IPS DF 19.7 (cell line): ENCODE results near the gene ARHGAP11B.
"Not testable (repeated sequence)": the region's sequence is repeated elsewhere in the genome, so short reads cannot be mapped to it uniquely, and the experiment has no call there.

ENCODE experiments used
- DNase-seq: peaks from one replicate; pipeline ENCODE4 v3.0.0-alpha.2; 2013; ENCODE audit warnings: low read depth, low spot score

ARHGAP11B gene

GRCh38 chr15:30625436-30626193 lies at the start of gene ARHGAP11B:
Gene ARHGAP11B, plus strand, starts transcription at chr15:30626128.
- peak; percentile 93 for DNase-seq

GRCh38 chr15:30579394-30579970 lies 46.4 kb upstream of the ARHGAP11B start:
- not testable (repeated sequence) for DNase-seq

GRCh38 chr15:30580716-30581115 lies 45.2 kb upstream of the ARHGAP11B start:
- not testable (repeated sequence) for DNase-seq

DNA sequence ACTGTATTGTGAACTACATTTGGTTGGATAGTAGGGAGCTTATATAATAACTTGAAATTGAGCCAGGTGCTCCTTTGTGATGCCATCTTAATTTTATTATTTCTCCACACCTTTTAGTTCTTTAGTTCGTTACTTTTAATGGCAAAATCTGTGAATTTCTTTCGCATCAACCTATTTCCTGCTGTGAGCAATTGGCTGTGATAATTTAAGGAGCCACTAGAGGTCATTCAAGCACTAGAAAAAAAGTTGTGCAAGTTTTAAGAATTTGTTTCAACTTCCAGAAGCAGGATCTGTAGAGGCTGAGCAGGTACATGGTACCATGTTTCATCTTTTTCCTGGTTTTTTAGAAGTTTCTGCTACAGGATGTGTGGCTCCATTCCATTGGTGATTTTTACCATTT lies 27.0 kb upstream of the ARHGAP11B start:
- not testable (repeated sequence) for DNase-seq

DNA sequence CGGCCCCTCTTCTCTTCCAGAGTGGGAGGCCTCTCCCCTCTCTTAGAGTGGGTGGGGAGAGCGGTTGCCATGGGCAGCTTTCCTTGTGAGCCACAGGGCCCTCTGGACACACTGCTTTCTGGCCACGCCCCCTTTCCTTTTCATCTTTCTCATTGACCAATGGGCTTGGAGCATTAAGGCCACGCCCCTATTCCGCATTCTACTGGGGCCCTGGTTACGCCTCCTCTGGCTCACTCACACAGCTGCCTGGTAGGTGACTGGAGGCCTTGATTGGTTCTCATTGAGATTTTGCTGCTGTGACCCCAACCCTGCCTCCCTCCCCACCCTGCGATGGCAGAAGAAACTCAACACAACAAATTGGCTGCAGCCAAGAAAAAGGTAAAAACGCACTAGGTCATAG lies 22.1 kb upstream of the ARHGAP11B start, which contains the start of gene GOLGA8H:
Gene GOLGA8H, plus strand, starts transcription at position 233 of the 400 bp plus-strand sequence. Its CDS starts 98 bp downstream, at position 331.
- DNase-seq: not testable (repeated sequence)

DNA sequence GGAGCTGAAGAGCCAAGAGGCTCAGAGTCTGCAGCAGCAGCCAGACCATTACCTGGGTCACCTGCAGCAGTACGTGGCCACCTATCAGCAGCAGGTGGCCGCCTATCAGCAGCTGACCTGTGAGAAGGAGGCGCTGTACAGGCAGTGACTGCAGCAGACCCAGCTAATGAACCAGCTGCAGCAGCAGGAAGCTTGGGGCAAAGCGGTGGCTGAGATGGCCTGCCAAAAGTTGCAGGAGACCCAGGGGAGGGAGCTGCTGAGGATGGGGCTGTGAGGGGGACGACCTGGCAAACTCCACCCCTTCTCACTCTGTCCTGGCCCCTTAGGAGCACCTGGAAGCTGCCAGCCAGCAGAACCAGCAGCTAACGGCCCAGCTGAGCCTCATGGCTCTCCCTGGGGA lies 13.7 kb upstream of the ARHGAP11B start:
- not testable (repeated sequence) for DNase-seq

- not testable (repeated sequence) for DNase-seq
These were observed 4.6 kb upstream of the ARHGAP11B start for GRCh38 chr15:30621342-30621741.

- not testable (repeated sequence) for DNase-seq
These were observed 252 bp downstream of the ARHGAP11B start for GRCh38 chr15:30626194-30626565.

- not testable (repeated sequence) for DNase-seq
These were observed 704 bp downstream of the ARHGAP11B start for GRCh38 chr15:30626632-30627031.

GRCh38 chr15:30650012-30650929 lies 24.3 kb downstream of the ARHGAP11B start:
- DNase-seq: no peak

DNA sequence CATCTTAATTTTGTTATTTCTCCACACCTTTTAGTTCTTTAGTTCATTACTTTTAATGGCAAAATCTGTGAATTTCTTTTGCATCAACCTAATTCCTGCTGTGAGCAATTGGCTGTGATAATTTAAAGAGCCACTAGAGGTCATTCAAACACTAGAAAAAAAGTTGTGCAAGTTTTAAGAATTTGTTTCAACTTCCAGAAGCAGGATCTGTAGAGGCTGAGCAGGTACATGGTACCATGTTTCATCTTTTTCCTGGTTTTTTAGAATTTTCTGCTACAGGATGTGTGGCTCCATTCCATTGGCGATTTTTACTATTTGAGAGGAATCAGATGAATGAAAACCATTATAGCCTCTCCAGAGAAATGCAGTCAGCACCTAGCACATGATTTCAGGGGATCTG lies 35.2 kb downstream of the ARHGAP11B start:
- DNase-seq: not testable (repeated sequence)

DNA sequence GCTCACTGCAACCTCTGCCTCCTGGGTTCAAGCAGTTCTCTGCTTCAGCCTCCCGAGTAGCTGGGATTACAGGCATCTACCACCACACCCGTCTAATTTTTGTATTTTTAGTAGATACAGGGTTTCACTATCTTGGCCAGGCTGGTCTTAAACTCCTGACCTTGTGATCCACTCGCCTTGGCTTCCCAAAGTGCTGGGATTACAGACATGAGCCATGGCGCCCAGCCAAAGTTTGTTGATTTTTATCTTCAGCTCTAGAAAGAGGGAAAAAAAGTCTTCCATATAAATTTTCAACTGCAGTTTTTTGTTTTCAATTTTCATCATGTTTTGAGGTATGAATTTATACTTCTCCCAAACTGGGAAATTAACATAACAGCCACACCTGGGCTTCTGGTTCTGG lies 43.7 kb downstream of the ARHGAP11B start:
- DNase-seq: not testable (repeated sequence)

DNA sequence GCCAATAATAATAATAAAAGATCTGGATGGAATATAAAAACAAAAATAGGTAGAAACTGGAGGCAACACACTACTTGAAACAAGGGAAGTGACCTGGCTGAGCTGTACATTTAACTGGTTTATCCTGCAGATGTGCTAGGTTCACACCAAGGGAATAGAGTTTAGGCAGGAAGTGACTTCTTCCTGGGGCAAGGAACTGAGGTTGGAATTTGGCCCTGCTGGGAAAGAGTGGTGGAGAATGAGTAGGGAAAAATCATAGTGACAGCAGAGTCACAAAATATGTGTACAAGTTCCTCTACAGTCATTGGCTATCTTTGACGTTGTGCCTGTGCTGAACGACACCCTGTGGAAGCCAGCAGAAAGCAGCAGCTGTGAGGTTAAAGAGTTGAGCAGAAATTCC lies 44.1 kb downstream of the ARHGAP11B start:
- DNase-seq: no peak

- DNase-seq: no peak
These were observed 45.4 kb downstream of the ARHGAP11B start for GRCh38 chr15:30671309-30671708.

GRCh38 chr15:30675126-30675525 lies 49.2 kb downstream of the ARHGAP11B start:
- DNase-seq: no peak

- not testable (repeated sequence) for DNase-seq
These were observed 50.0 kb downstream of the ARHGAP11B start for GRCh38 chr15:30675891-30676290.

DNA sequence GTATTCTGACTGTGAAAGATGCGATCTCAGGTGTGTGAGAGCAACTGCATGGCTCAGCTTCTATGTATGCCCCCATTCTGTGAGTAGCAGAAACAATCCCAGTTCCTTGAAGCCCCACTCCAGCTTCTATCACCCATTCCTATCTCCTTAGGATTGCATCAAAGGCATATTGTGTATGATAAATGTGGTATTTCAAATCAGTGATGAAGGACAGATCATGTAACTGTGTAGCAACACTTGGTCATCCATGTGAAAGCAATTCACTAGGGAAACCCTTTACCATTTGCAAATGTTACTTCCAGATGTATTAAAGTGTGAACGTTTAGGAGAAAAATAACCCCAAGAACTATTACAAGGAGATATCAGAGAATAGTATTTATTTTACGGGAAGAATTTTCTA lies 55.1 kb downstream of the ARHGAP11B start:
- DNase-seq: not testable (repeated sequence)

- not testable (repeated sequence) for DNase-seq
These were observed 59.9 kb downstream of the ARHGAP11B start for GRCh38 chr15:30685709-30686285.

GRCh38 chr15:30686651-30687050 lies 60.7 kb downstream of the ARHGAP11B start:
- not testable (repeated sequence) for DNase-seq
